Naive thymus-derived CD8-positive, alpha-beta T cell (primary cell): Measurements from ENCODE around the gene MTURN. TPM values are rescaled to one million over a fixed set of nuclear protein-coding genes. Genes with fewer than 3 reads are reported as not detected.

ENCODE experiments used
- ATAC-seq, 2 donors: fragments of 150-1000 bp; cut with Tn5 transposase in 1 of 2; sonication (Bioruptor Pico), chemical (Tn5 transposase) in 1 of 2; 1 replicate in 1 of 2; 2 replicates in 1 of 2; pipeline ENCODE4 v1.10.0; 2021; ENCODE audit warnings: mild to moderate bottlenecking in 2 of 2, moderate library complexity in 2 of 2
- POLR2A ChIA-PET: fragments of 350-600 bp; sonication (Branson Sonifier 250); formaldehyde crosslinking; loops from one replicate; lab custom pipeline; 2021; ENCODE audit warnings: antibody characterized with exemption; lab: Charles Lee
- DNase-seq, 10 donors: peaks; one replicate each; pipeline versions ENCODE4 v3.0.0 to v3.0.0-alpha.2; 2020 to 2022
- H3K27ac Mint-ChIP-seq, 10 donors: one replicate each; pipeline ENCODE4 v1.8.0; 2020 to 2022; ENCODE audit warnings: mild to moderate bottlenecking in 10 of 10, mixed read lengths in 10 of 10, moderate library complexity in 4 of 10, inconsistent platforms in 1 of 10
- H3K27me3 Mint-ChIP-seq, 5 donors: one replicate each; pipeline ENCODE4 v1.8.0; 2021 to 2022; ENCODE audit warnings: mixed read lengths in 5 of 5
- H3K36me3 Mint-ChIP-seq, 3 donors: one replicate each; pipeline ENCODE4 v1.8.0; 2020 to 2022; ENCODE audit warnings: mixed read lengths in 3 of 3, mild to moderate bottlenecking in 2 of 3, inconsistent platforms in 1 of 3
- H3K4me1 Mint-ChIP-seq, 4 donors: one replicate each; pipeline ENCODE4 v1.8.0; 2021 to 2022; ENCODE audit warnings: mixed read lengths in 4 of 4
- H3K4me3 Mint-ChIP-seq, 10 donors: one replicate each; pipeline ENCODE4 v1.8.0; 2020 to 2022; ENCODE audit warnings: mild to moderate bottlenecking in 10 of 10, mixed read lengths in 10 of 10, moderate library complexity in 6 of 10, inconsistent platforms in 1 of 10
- H3K9me3 Mint-ChIP-seq, 9 donors: one replicate each; pipeline ENCODE4 v1.8.0; 2020 to 2022; ENCODE audit warnings: mixed read lengths in 9 of 9, mild to moderate bottlenecking in 3 of 9, inconsistent platforms in 1 of 9, moderate library complexity in 1 of 9
- polyA plus RNA-seq, 3 donors: library from polyadenylated mRNA; unstranded; fragments of 300-500 nt; fragmentation: Illumina TruSeq; gene quantifications; one replicate each; pipeline ENCODE4 v1.2.3, GENCODE V29; 2021
- total RNA-seq, 8 experiments: library from RNA in 2 of 8; stranded (reverse) in 2 of 8; gene quantifications; one replicate each; pipeline ENCODE4 v1.2.3 and lab custom pipeline; 2021 to 2026

MTURN gene
- total and polyA plus RNA-seq, 5 experiments from 2014 or later = 1.4 to 18.0 (median 5.2) TPM

DNA sequence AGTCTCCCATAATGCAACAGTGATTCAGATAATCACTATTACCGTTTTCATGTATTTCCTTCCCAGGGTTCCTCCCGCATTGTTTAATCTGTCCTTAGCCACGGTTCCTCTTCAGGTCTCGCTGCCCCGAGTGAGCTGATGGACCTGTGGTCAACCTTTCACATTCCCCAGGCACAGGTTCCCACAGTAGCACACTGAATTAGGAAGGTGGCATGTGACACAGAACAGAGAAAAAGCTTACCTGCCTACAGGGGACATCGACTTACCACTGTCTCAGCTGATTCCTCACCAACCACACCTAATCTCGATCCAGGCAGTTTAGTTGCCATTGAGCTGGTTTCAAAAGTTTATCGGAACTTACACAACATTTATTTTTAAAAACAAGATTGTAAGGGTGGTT is 72.2 kb downstream of the MTURN start:
- Mint-ChIP-seq H3K27ac (peak overlapping the region in 1 of 10 donors; percentile 31), H3K4me3 (no peak overlapping the region), H3K36me3 (no peaks in the 10 kb centered on the region), H3K27me3 (peaks cover 0 to 4% (median 0%) of the 10 kb centered on the region in 5 donors), H3K4me1 (peaks cover 0 to 2% (median 0%) of the 10 kb centered on the region in 4 donors), H3K9me3 (no peaks in the 10 kb centered on the region)
- no peak for ATAC-seq
- POLR2A ChIA-PET = no interaction called here
- DNase-seq = no peak

DNA sequence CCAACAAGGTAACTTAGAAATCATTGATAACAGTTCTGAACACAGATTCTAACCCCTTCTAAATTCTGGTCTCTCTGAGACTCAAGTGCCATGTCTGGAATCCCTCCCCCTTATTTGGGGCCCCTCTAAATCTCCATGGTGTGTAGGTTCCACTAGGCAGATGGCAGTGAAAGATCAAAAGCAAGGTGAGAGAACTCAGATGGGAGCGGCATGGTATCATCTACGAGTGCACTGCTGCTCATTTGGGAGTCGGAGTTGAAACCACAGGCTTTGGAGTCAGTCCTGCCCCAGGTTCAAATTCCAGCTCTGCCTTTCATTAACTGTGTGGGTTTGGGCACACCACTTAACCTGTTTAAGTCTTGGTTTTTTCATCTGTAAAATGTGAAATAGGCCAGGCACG is 72.6 kb downstream of the MTURN start:
- Mint-ChIP-seq H3K9me3 (no peaks in the 10 kb centered on the region), H3K27ac (peak overlapping the region in 1 of 10 donors; percentile 31), H3K36me3 (no peaks in the 10 kb centered on the region), H3K4me1 (peaks cover 0 to 2% (median 1%) of the 10 kb centered on the region in 4 donors), H3K4me3 (no peak overlapping the region), H3K27me3 (peaks cover 0 to 4% (median 0%) of the 10 kb centered on the region in 5 donors)
- DNase-seq (no peak), ATAC-seq (no peak)
- POLR2A ChIA-PET = no interaction called here

DNA sequence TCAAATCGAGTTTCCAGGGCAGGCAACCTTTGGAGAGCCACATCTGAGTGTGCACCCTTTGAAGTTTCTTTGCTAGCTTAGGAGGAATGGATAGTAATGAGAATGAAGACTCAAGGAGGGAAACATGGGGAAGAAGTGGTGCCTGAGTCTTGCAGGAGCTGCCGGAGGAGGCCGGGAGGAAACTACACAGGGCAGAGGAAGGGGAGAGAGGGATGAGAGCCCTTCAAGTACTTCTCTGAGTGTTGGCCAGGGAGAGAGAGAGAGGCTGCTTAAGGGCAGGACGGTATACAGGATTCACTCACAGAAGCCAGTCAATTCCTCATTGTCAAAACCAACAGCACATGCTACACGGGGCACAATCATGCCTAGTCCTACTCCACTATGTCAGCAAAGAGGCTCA is 75.2 kb downstream of the MTURN start:
- POLR2A ChIA-PET = no interaction called here
- no peak for DNase-seq
- Mint-ChIP-seq H3K4me1 (peaks cover 0 to 8% (median 1%) of the 10 kb centered on the region in 4 donors), H3K27ac (no peak overlapping the region), H3K9me3 (no peaks in the 10 kb centered on the region), H3K4me3 (no peak overlapping the region), H3K36me3 (no peaks in the 10 kb centered on the region), H3K27me3 (peaks cover 0 to 7% (median 3%) of the 10 kb centered on the region in 5 donors)
- no peak for ATAC-seq

Other genes with a start within 250 kb of the MTURN start
- 10 to 100 TPM; 16.3 to 17.3 TPM for gene SCRN1, start 145.2 kb upstream of the MTURN start, total RNA-seq
- 10 to 100 TPM in 1 of 3 donors, 1 to 10 TPM in 2; 8.3 to 13.7 (median 9.2) TPM for gene SCRN1, start 145.2 kb upstream of the MTURN start, polyA plus RNA-seq
- gene FKBP14, start 108.3 kb upstream of the MTURN start, total RNA-seq = 1 to 10 TPM; 4.6 to 5.7 TPM
- gene FKBP14, start 108.3 kb upstream of the MTURN start, polyA plus RNA-seq = 1 to 10 TPM in 2 of 3 donors, under 1 TPM in 1; 0.44 to 1.7 (median 1.1) TPM
- gene PLEKHA8, start 106.6 kb upstream of the MTURN start, total RNA-seq = 10 to 100 TPM in 1 of 2 experiments, 1 to 10 TPM in 1; 9.6 to 11.9 TPM
- 1 to 10 TPM; 2.7 to 4.9 (median 4.2) TPM for gene PLEKHA8, start 106.6 kb upstream of the MTURN start, polyA plus RNA-seq
- 10 to 100 TPM; 28.8 to 29.4 TPM for gene ZNRF2, start 149.6 kb downstream of the MTURN start, total RNA-seq
- 1 to 10 TPM; 1.1 to 2.3 (median 2.2) TPM for gene ZNRF2, start 149.6 kb downstream of the MTURN start, polyA plus RNA-seq